Endometrial microvascular endothelial cells (primary cell): ENCODE results near the gene MGMT. TPM values are rescaled to one million over a fixed set of nuclear protein-coding genes. Genes with fewer than 3 reads are reported as not detected.

Experiments used
- in situ Hi-C: cut with HindIII; loops from 2 replicates; pipeline ENCODE4 v1.10.0; 2017; ENCODE audit warnings: low sequenced_read_pairs, low pct_unique_long_range_greater_than_20kb; ENCODE audit errors: inconsistent ontology term
- total RNA-seq: library from RNA; depleted of rRNA; stranded (reverse); fragments of >200 nt; gene quantifications from one replicate; pipeline ENCODE4 v1.2.3, GENCODE V29; 2015; ENCODE audit errors: inconsistent ontology term

Gene MGMT
- total RNA-seq, 1 donor from 2014 or later = 2.0 TPM

- in situ Hi-C loops = no loop called here
Observed at GRCh38 chr10:129627442-129627841, 160.4 kb downstream of the MGMT start.

DNA sequence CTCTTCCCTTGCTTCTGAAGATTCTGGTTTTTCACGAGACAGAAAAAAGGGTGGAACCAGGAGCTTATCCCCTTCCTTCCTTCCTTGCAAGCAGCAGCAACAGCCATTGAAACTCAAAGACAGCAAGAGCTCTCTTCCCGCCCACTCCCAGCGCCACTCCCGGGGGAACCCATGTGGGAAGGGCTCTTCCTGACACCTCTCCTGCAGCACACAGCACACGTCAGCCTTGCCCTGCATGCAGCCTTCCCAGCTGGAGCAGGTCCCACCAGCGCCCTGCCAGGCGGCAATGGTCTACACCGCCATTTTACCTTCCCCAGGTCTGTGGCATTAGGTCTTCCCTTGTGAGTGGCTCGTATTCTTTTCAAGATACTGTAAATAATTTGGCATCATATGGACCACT is 161.8 kb downstream of the MGMT start:
- in situ Hi-C loops = no loop called here

DNA sequence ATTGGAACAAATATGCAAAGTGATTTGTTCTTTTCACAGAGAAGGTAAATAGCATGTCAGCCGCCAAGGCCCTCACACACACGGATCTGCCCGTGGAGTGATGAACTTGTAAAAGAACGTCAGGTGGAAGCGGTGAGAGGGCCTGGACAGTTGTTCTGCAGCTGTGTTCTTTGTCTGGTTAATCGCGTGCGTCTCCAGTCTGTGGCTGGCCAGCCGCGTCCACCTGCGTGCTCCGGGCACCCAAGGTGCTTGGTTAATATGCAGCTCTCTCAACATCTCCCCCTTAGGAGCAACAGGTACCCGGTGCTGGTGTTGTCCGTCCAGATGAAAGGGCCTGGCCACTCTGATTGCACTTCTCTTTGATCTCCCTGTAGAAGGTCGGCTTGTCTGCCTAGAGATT is 162.9 kb downstream of the MGMT start:
- in situ Hi-C loops = no loop called here

GRCh38 chr10:129631006-129631405 is 164.0 kb downstream of the MGMT start:
- in situ Hi-C loops = no loop called here

GRCh38 chr10:129631870-129632623 is 165.0 kb downstream of the MGMT start:
- in situ Hi-C loops = no loop called here

DNA sequence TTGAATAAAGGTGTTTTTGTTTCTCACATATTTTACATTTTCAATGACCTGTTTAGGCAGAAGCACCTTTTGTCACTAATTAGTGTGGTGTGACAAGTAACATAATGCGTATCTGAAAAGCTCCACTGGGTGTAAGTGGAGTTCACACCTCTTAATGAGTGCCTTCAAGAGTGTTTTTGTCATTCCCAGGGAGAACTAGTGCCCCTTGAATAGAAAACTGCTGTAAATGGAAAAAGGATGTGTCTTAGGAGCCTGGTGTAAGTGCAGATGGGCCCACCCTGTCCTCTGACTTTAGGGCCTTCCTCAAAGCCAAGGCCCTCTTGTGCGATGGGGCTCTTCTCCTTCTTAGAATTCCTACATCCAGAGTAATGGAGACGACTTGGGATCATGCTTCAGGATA is 170.0 kb downstream of the MGMT start:
- in situ Hi-C loops = no loop called here

DNA sequence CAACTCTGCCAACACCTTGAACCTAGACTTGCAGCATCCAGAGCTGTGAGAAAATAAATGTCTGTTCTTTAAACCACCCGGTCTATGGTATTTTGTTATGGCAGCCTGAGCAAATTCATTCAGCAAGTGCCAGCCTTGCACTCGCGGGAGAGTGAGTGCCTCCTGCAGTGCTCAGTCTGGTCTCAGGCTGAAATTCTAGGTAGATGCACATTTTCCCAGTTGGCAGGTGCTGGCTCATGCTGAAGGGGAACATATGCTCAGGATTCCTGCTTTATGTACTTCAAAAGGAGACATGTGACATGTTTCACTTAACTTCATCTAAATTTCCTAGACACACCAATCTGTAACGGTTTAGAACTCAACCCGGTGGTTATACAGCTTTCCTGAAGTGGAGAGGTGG is 170.8 kb downstream of the MGMT start:
- in situ Hi-C loops = no loop called here

DNA sequence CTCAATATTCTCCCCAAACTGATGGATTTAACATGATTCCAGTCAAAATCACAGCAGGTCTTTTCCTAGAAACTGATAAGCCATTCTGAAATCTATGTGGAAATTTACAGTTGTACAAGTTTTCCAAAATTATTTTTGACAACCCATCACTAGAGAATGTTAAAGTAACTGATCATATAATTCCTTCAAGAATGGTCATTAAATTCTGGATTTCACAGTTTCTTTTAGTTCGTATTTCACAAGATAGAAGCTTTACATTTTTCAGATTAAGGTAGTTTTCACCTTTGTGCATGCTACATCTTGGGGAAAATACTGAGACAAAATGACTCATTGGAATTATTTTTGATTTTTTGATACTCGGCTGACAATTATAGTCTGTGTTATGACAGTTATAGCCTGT is 174.3 kb downstream of the MGMT start:
- in situ Hi-C loops = no loop called here

DNA sequence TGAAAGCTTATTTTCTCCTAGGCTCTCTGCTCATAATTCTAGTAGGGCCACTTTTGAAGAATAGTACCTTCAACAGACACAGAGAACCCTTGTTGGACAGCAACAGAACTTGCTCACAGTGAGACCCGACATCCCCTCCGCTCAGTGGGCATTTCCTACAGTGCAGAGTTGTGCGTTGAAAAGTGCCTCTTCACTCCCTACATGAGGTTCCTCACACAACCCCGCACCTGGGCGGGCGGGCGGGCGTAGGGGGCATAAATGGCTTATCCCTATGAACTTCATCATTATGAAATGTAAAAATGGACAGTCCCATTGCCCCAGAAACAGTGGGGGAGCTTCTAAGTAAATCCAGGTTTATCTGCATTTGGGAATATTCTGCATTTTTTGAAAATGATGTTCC is 174.9 kb downstream of the MGMT start:
- in situ Hi-C loops = no loop called here

DNA sequence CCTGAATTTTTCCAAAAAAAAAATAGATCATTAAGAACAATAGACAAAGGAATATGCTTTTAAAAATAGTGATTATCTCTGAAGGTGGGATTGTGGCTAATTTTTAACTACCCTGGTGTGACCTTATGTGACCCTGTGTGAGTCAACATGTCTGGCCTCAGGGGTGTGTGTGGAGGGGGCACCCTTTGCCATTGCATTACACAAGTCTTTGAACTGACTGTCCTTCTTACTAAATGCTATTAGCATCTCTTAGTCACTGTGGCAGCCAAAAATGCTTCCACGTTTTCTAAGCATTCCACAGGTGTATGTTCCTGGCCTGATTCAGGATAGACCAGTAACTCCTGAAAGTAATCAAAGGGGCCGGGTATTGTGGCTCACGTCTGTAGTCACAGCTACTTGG is 175.4 kb downstream of the MGMT start:
- in situ Hi-C loops = no loop called here

DNA sequence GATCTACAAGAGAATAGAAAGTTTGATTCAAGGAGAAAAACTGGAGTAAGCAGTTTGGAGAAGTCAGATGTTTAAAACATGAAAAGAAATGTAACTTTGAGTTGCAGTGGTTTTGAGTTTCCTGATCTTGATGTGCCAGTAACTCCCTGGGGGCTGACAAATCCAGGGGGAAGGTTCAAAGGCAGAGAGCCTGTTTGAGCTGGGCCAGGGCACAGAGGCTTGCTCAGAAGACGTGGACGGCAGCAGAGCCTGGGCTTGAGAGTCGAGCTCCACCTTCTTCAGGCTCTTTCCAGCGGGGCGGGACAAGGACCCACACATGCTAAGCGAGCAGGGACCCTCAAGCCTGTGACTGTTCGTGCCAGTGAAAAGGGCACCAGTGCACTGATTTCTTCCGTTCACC is 176.2 kb downstream of the MGMT start:
- in situ Hi-C loops = no loop called here

GRCh38 chr10:129645487-129645886 is 178.4 kb downstream of the MGMT start:
- in situ Hi-C loops = no loop called here

DNA sequence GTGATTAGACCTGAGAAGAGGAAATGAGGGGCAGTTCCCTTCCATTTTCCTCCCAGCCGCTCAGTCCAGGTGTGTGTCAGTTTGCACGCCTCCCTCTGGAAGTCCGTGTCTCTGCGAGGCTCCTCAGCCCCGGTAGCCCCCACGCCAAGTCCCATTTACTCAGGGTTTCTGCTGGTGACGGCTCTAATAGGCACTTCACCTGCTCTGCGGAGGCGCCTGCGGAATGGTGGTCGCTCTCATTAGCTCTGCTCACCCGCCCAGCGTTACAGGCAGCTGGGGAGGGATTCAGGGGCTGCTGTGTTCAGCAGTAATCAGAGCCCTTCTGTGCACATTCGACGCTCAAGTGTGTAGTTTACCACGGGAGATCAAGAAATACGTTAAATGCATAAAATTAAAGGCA is 179.9 kb downstream of the MGMT start:
- in situ Hi-C loops = no loop called here

- in situ Hi-C loops = no loop called here
Observed at GRCh38 chr10:129647590-129647989, 180.5 kb downstream of the MGMT start.

GRCh38 chr10:129648856-129649255 is 181.8 kb downstream of the MGMT start:
- in situ Hi-C loops = no loop called here

GRCh38 chr10:129652021-129652420 is 185.0 kb downstream of the MGMT start:
- in situ Hi-C loops = no loop called here

DNA sequence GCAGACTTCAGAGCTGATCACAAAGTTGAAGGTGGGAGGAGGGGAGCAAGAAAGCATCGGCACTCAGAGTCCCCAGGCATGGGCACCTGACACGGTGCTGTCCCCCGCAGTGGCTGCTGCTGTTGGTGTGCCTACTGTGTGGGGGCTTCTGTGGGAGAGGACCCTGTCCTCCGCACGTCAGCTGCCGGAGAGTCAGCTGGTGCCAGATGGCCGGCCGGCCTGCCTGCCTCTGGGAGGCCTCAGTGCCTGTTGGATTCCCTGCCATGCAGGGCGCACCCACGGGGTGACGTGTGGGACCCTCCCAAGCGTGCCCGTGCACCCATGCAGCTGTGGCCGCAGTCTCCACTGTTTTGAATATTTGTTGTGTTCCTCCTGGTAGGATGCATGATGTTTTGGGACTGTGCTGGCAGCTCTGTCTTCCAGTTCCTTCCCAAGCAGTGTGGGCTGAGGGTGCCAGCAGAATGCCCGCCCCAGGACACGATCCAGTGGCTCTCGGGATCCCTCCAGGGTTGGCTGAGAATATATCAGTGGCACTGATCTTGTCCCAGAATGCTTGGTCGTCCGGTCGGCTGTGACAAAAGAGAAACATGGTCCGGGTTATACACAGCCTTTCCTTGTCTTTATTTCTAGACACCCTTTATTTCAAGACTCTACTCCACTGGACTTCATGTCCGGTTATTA is 185.6 kb downstream of the MGMT start:
- in situ Hi-C loops = no loop called here

GRCh38 chr10:129653428-129653827 is 186.4 kb downstream of the MGMT start:
- in situ Hi-C loops = no loop called here

DNA sequence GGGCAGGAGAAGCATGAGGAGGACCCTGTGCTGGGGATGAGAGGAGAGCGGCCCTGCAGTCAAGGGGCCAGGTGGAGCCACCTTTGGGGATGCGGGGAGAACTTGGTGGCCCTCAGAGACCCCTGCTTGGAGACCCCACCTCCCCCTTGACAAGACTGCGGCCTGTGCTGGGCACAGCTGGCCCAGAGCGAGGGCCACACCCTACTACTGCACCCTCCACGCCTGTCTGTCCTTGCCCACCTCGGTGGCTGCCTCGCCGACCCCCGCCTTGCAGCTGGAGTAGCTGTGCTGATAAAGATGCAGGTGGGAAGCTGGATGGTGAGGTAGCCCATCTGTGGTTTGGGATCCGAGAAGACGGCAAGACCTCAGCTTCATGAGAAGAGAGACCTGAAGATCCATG is 186.8 kb downstream of the MGMT start:
- in situ Hi-C loops = no loop called here

DNA sequence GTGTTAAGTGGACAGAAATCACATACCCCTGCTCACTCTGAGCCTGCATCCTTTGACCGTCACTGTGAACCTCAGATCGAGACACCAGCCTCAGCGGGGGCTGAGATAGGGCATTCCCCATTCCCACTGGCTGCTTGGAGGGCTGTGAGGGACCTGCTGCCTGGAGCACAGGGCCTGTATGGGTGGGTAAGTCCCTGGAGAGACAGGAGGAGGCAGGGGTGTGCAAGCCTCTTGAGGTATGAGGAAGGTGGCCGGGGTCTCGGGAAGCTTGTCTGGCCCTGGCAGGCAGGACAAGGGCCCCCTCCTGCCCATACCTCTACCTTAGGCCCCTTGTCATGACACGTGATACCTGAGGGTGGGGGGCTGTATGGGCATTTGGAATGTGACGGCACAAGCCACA is 187.4 kb downstream of the MGMT start:
- in situ Hi-C loops = no loop called here
